HepG2 (cell line): Measurements from ENCODE around the gene MBD2. TPM values are rescaled to one million over a fixed set of nuclear protein-coding genes. Genes with fewer than 3 reads are reported as not detected.

ENCODE experiments used
- ATAC-seq: fragments of 200-7000 bp; cut with Tn5 transposase; 3 replicates; pipeline ENCODE4 v1.9.1; 2020; ENCODE audit warnings: mild to moderate bottlenecking, moderate library complexity
- BruUV-seq: library from RNA; stranded (reverse); fragments of 400-500 nt; replicated peaks from 2 replicates; lab custom pipeline; 2021; lab: Mats Ljungman, UMichigan
- CTCF ChIA-PET: fragments of 300-600 bp; formaldehyde crosslinking; extraction: SDS; loops from one replicate; lab custom pipeline; 2021; ENCODE audit warnings: low total read pairs, inconsistent platforms, low intra/inter-chr PET ratio; lab: Yijun Ruan, JAX
- POLR2A ChIA-PET: fragments of 350-600 bp; sonication (Branson Sonifier 250); formaldehyde crosslinking; loops from one replicate; lab custom pipeline; 2020; ENCODE audit warnings: antibody characterized with exemption, inconsistent platforms; lab: Yijun Ruan, JAX
- DNase-seq: peaks from one replicate; pipeline ENCODE4 v3.0.0-alpha.2; 2015; ENCODE audit warnings: low spot score
- FAIRE-seq: peaks from 3 replicates; lab custom pipeline; 2011; peaks lifted over from hg19 to GRCh38; lab: Jason Lieb, UNC
- H2AFZ ChIP-seq: one replicate; pipeline ENCODE4 v1.6.1; 2011; ENCODE audit warnings: low read length, inconsistent platforms
- H3K27ac ChIP-seq: fragments of 300-600 bp; 3 replicates; pipeline ENCODE4 v1.8.0; 2011; ENCODE audit warnings: mixed run types, mild to moderate bottlenecking, mixed read lengths, low read length, inconsistent platforms; ENCODE audit not compliant: insufficient read depth; ENCODE audit errors: extremely low read length
- H3K27me3 ChIP-seq, 2 experiments: fragments of 200-600 bp in 1 of 2; 2 replicates in 1 of 2; 3 replicates in 1 of 2; pipeline versions ENCODE4 v1.6.0 to v1.8.0; 2011; ENCODE audit warnings: low read length in 2 of 2, mild to moderate bottlenecking in 2 of 2, moderate library complexity in 2 of 2, inconsistent platforms in 1 of 2; ENCODE audit not compliant: insufficient read depth in 2 of 2, control insufficient read depth in 1 of 2
- H3K36me3 ChIP-seq, 2 experiments: fragments of 200-600 bp in 1 of 2; replicated peaks in 1 of 2; 2 replicates in 1 of 2; 3 replicates in 1 of 2; pipeline versions ENCODE4 v1.5.1 to v1.8.0; 2011; ENCODE audit warnings: low read length in 2 of 2, inconsistent platforms in 1 of 2; ENCODE audit not compliant: insufficient read depth in 2 of 2, control insufficient read depth in 1 of 2
- H3K4me1 ChIP-seq: 2 replicates; pipeline ENCODE4 v1.5.1; 2012; ENCODE audit warnings: low read length, inconsistent platforms; ENCODE audit not compliant: insufficient read depth
- H3K4me2 ChIP-seq: 2 replicates; pipeline ENCODE4 v1.6.0; 2011; ENCODE audit warnings: low read depth, low read length, inconsistent platforms
- H3K4me3 ChIP-seq, 3 experiments: fragments of 200-600 bp in 1 of 3; sonication (generic), shearing (Covaris generic) in 1 of 3; replicated peaks in 1 of 3; 2 replicates each; pipeline ENCODE4 v1.5.1; 2011 to 2016; ENCODE audit warnings: low read length in 3 of 3, inconsistent platforms in 2 of 3, low read depth in 2 of 3, mild to moderate bottlenecking in 2 of 3, control low read depth in 1 of 3, mixed read lengths in 1 of 3; ENCODE audit not compliant: insufficient read depth in 1 of 3
- H3K79me2 ChIP-seq: one replicate; pipeline ENCODE4 v1.6.1; 2011; ENCODE audit warnings: low read length, inconsistent platforms; ENCODE audit not compliant: insufficient read depth
- H3K9ac ChIP-seq: 2 replicates; pipeline ENCODE4 v1.6.0; 2011; ENCODE audit warnings: mild to moderate bottlenecking, low read depth, low read length, inconsistent platforms; ENCODE audit not compliant: insufficient read depth
- H3K9me3 ChIP-seq: 2 replicates; pipeline ENCODE4 v1.5.1; 2012; ENCODE audit warnings: mild to moderate bottlenecking, low read length
- H4K20me1 ChIP-seq: 2 replicates; pipeline ENCODE4 v1.6.0; 2011; ENCODE audit warnings: inconsistent platforms, mild to moderate bottlenecking, low read length, moderate library complexity; ENCODE audit not compliant: insufficient read depth
- FOXO4 ChIP-seq: sonication (generic); formaldehyde crosslinking; conservative IDR thresholded peaks from 2 replicates; pipeline ENCODE4 v1.8.1; 2023; ENCODE audit warnings: missing genetic modification reagents
- HMGXB3 ChIP-seq: sonication (generic); formaldehyde crosslinking; IDR thresholded peaks from 2 replicates; pipeline ENCODE4 v1.4.0; 2020; ENCODE audit warnings: missing genetic modification reagents, borderline replicate concordance
- HOXA7 ChIP-seq: sonication (generic); formaldehyde crosslinking; IDR thresholded peaks from 2 replicates; pipeline ENCODE4 v1.8.1; 2022; ENCODE audit warnings: mild to moderate bottlenecking, missing genetic modification reagents, moderate library complexity
- PHF20 ChIP-seq: sonication (generic); formaldehyde crosslinking; IDR thresholded peaks from 2 replicates; pipeline ENCODE4 v1.5.0; 2020; ENCODE audit warnings: mild to moderate bottlenecking, missing genetic modification reagents
- TEF ChIP-seq: sonication (generic); formaldehyde crosslinking; IDR thresholded peaks from 2 replicates; pipeline ENCODE4 v1.5.0; 2020; ENCODE audit warnings: missing genetic modification reagents
- THAP7 ChIP-seq: sonication (generic); formaldehyde crosslinking; IDR thresholded peaks from 2 replicates; pipeline ENCODE4 v1.8.1; 2023; ENCODE audit warnings: mild to moderate bottlenecking, missing genetic modification reagents
- ZHX1 ChIP-seq: sonication (generic); formaldehyde crosslinking; IDR thresholded peaks from 2 replicates; pipeline ENCODE4 v1.8.1; 2022; ENCODE audit warnings: low read depth, mild to moderate bottlenecking, missing genetic modification reagents
- ZNF639 ChIP-seq: conservative IDR thresholded peaks from 2 replicates; pipeline ENCODE4 v1.6.1; 2018; ENCODE audit warnings: missing genetic modification reagents
- WGBS: methylation state at CpG from one replicate; pipeline ENCODE4 v1.1.6; 2017; ENCODE audit warnings: low lambda C conversion rate; 5-methylcytosine and 5-hydroxymethylcytosine counted together
- in situ Hi-C: cut with HindIII; loops from 2 replicates; pipeline ENCODE4 v1.10.0; 2017; ENCODE audit warnings: low pct_unique_long_range_greater_than_20kb; ENCODE audit not compliant: extremely low pct_ligation_motif_present
- intact Hi-C: fragments of 100-400 bp; cut with micrococcal nuclease; formaldehyde crosslinking; loops from one replicate; pipeline ENCODE4 v1.10.0; 2022; ENCODE audit not compliant: unreplicated experiment
- polyA plus RNA-seq, 8 experiments: library from polyadenylated mRNA; depleted of rRNA in 3 of 8; stranded (reverse) in 7 of 8; unstranded in 1 of 8; fragments of >200 nt; fragmentation: Illumina TruSeq in 4 of 8; extraction: Trizol in 4 of 8; gene quantifications; 2 replicates each; pipeline versions ENCODE4 v1.2.1 to v1.2.3, GENCODE V29; 2011 to 2016; ENCODE audit warnings: low read depth in 4 of 8, missing spikeins in 1 of 8, mixed read lengths in 1 of 8; ENCODE audit not compliant: insufficient read depth in 1 of 8
- total RNA-seq, 5 experiments: library from RNA; depleted of rRNA; stranded (reverse); fragments of >200 nt; fragmentation: Illumina TruSeq; extraction: Trizol; gene quantifications; 2 replicates each; pipeline ENCODE4 v1.2.3, GENCODE V29; 2016; ENCODE audit warnings: low read depth in 1 of 5

MBD2 gene
- total and polyA plus RNA-seq, 2 of the 13 experiments (the other 11 are each of a cell fraction or from before 2014, with no cell fraction given), result 19.1 to 38.5 TPM

GRCh38 chr18:54206447-54206846 lies 18.0 kb downstream of the MBD2 start:
- no TSS peak for BruUV-seq
- Histone ChIP-seq H2AFZ (no peak overlapping the region), H3K4me3 (no peak overlapping the region), H3K27ac (no peak overlapping the region), H3K4me1 (peaks cover 22% of the 10 kb centered on the region), H3K27me3 (no peaks in the 10 kb centered on the region), H3K36me3 (peaks cover 3 to 13% of the 10 kb centered on the region in 2 experiments; a peak in 4 of 5 replicates), H3K9me3 (no peaks in the 10 kb centered on the region), H3K9ac (no peak overlapping the region), H3K4me2 (no peak overlapping the region), H4K20me1 (peaks cover 3% of the 10 kb centered on the region; the same call in 1 of the 2 replicates), H3K79me2 (peaks cover 53% of the 10 kb centered on the region)
- intact Hi-C loops, result no loop called here
- in situ Hi-C loops, result no loop called here
- 94% methylated on average over 2 of the region's 2 CpGs for WGBS
- CTCF ChIA-PET, result no interaction called here
- FAIRE-seq (no peak), DNase-seq (no peak), ATAC-seq (no peak)
- POLR2A ChIA-PET, result no interaction called here
- TF ChIP-seq FOXO4 (CRISPR knock-in tag) (no peak), HOXA7 (CRISPR knock-in tag) (no peak), PHF20 (CRISPR knock-in tag) (no peak), HMGXB3 (no peak), ZHX1 (CRISPR knock-in tag) (no peak), ZNF639 (CRISPR knock-in tag) (no peak), THAP7 (no peak), TEF (CRISPR knock-in tag) (no peak)
